Measurements from ENCODE around the gene FKBP6.
"Not testable (repeated sequence)": the region's sequence is repeated elsewhere in the genome, so short reads cannot be mapped to it uniquely, and the experiment has no call there.

Gene FKBP6

DNA sequence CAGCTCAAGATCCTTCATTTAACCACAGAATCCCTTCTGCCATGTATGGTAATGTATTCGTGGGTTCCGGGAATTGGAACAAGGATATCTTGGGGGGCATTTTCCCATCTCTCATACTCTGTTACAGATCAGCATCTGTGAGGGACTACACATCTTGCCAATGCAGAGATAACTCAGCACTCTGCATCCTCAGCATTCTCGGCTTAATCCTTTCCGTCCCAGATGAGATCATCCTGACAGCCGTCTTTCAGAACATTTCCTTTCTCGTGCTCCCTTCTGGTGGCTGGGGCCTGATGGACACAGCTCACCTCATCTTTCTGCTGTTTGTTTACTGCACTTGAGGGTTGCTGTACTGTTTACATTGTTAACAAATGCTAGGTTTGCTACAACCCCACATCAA lies 25.3 kb downstream of the FKBP6 start:
- DNase-seq (ENCODE audit: insufficient read length, low spot score): no peak
- no peak for FAIRE-seq

DNA sequence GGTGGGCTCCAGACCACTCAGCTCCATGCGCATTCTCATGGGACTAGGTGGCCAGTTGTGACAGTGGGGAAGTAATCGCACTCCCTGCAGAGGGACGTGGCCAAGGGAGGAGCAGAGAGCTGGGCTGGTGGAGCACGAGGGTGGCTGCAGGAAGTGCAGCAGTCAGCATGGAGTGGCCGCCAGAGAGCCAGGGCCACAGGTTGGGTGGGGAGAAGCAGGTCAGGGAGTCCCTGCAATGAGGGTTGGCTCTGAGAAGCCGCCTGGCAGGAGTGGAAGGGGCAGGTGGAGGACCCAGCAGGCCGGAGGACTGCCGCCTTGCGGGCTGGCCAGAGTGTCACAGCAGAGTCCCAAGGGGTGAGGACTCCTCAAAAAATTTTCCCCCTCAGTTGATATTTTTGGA lies 26.2 kb downstream of the FKBP6 start:
- DNase-seq (ENCODE audit: insufficient read length, low spot score): no peak
- FAIRE-seq: no peak

DNA sequence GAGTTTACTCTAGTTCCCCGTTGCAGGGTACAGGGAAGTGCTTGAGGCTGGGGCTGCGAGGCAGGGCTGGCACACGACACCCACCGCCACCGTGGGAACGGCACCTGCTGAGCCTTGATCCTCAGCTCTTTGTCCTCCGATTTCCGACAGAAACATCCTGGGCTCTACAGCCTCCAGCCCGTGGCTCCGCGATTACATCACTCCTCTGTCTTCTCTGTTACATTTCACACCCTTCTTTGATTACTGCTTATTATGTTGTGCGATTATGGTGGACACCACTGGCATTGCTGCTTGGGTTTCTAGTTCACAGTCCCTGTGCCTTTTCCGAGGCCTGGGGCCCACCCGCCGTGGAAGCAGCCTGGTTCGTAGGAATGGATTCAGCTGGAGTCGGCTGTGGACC lies 26.9 kb downstream of the FKBP6 start:
- FAIRE-seq (no peak), DNase-seq (ENCODE audit: insufficient read length, low spot score) (no peak)

DNA sequence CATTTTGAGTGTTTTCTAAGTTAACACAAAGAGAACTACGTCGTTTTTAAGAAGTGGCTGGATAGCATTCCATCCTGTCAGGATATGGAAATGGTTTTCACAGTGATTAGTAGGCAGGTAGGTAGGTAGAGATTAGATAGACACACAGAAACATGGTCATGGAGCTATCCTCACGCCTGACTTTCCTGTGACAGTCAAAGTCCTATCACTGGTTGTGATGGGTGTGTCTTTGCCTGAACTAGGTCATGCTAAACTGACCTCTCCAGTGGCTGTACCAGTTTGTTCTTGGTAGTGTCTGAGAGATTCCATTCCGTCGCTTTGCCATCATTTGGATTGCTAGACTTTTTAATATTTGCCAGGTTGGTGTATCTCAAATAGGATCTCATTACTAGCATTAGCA lies 28.2 kb downstream of the FKBP6 start:
- DNase-seq (ENCODE audit: insufficient read length, low spot score): no peak
- no peak for FAIRE-seq

DNA sequence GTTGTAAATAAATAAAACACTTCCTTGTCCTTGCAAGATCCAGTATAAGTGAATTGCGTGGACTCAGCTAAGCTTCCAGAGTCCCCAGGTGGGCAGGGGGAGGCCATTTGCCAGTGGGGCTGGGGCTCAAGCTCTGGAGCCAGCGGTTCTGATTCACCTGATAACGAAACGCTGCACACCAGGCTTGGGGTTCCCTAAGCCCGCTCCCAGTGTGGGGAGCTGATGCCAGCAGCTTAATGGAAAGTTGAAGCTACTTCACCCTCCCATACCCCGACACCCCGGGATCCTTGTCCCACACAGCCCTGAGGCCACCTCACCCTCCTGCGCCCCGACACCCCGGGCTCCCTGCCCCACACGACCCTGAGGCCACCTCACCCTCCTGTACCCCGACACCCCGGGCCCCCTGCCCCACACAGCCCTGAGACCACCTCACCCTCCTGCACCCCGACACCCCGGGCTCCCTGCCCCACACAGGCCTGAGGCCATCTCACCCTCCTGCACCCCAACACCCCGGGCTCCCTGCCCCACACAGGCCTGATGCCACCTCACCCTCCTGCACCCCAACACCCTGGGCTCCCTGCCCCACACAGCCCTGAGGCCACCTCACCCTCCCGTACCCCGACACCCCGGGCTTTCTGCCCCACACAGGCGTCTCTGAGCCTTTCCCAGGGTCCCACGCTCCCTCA lies 30.8 kb downstream of the FKBP6 start:
- FAIRE-seq (no peak), DNase-seq (ENCODE audit: insufficient read length, low spot score) (no peak)

DNA sequence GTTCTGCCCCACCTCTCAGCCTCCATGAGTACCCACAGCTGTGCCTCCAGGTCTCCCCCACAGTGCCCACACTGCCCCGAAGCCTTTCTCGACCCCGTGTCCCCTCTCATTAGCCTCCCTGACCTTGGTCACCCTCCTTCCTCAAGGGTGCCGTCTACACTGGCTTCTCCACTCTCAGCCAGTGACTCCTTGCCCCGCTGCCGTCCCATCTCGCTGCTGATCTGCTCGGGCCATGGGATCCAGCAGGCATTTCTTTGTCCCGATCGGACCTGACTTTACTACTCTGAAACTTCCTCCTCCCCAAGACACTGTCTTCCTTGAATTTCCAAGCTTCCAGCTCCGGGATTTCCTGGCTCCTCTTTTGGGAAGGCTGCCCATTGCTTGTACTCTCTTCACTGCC lies 31.3 kb downstream of the FKBP6 start:
- DNase-seq (ENCODE audit: insufficient read length, low spot score) (no peak), FAIRE-seq (no peak)

DNA sequence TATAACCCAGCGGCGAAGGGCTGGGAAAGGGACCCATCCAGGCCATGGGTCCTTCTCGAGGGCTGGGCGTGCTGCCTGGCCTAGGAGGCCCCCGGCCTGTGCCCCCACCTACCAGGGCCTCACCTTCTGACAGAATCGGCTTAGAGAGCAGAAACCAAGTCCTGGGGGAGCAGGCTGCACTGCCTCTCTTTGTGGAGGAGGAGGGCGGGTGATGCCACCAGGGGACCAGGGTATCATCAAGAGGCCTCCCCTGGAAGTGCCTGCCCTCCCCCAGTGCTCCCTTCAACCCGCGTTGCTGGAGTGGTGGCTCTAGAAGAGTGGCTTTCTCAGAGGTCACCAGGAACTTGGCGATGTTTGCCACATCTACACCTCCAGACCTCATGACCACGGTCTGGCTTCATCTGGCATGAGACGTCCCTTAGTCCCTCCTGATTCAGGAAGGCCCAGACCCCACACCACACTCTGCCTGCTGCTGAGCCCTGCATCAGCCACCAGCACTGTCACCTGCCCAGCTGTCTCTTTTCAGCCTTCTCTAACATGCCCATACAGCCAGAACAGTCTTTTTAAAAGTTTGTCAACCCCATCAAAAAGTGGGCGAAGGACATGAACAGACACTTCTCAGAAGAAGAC lies 31.9 kb downstream of the FKBP6 start:
- DNase-seq (ENCODE audit: insufficient read length, low spot score): no peak
- FAIRE-seq: no peak

DNA sequence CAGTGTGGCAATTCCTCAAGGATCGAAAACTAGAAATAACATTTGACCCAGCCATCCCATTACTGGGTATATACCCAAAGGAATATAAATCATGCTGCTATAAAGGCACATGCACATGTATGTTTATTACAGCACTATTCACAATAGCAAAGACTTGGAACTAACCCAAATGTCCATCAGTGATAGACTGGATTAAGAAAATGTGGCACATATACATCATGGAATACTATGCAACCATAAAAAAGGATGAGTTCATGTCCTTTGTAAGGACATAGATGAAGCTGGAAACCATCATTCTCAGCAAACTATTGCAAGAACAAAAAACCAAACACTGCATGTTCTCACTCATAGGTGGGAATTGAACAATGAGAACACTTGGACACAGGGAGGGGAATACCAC lies 32.6 kb downstream of the FKBP6 start:
- DNase-seq (ENCODE audit: insufficient read length, low spot score); FAIRE-seq: not testable (repeated sequence)

DNA sequence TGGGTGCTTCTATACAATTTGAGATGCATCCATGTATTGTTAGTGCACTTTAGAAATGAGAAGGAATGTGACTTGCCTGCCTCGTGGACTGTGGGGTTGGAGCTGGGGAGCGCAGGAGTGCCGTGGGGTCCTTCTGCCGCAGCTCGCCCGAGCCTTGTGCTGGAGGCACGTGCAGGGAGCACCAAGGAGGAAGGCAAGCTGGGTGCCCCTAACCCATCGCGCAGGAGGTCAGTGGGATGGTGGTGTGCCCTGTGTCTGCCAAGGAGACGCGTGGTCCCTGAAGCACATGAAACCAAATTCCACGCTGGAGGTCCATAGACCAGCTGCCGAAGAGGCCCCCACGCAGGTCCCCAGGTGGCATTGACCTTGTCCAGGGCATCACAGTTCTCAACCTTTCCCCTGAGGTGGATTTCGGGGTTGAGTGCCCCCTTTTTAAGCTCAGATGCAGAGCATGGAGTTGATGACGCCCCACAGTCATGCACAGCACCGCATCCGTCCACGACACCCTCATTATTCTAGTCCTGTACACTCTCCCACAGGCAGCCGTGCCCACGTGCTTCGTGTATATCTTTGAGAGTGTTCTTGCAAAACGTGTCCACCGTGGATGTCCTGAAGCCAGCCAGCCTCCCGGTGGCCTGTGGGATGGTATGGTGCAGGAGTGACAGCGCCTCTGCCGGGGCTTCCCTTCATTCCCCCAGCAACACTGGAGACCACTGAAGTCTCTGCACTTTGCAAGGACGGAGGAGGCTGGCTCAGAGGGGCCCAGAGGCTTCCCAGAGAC lies 35.5 kb downstream of the FKBP6 start:
- FAIRE-seq (no peak), DNase-seq (ENCODE audit: insufficient read length, low spot score) (no peak)

DNA sequence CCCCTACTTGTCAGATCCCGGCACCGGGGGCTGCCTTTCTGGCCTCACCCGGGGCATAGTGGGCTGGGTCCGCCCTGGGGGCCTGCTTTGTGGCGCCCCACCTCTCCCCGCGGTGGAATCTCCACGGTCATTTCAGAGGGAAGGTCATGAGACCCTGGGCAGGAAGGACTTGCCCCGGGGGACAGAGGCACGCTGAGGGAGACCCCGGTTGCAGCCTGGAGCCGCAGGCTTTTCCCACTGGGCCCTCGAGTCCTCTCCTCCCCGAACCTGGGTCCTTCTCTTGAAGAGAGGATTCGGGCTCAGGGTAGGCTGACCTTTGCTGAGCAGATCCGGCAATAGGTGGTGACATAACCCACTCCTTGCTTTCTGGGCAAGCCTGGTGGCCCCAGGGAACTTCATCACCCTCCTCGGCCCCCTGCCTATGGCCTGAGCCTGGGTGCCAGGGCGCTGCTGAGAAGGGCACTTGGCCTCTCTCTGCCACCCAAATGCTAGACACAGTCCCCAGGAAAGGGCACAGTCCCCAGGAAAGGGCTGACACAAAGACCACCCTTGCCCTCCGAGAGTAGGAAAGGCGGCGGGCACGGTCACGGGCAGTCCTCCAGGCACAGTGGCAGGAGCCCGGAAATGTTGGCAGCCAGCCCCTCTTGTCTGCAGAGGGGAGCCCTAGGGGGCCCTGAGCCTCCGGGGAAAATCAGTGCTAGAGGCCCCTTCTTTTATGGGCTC lies 36.2 kb downstream of the FKBP6 start:
- FAIRE-seq: no peak
- DNase-seq (ENCODE audit: insufficient read length, low spot score): no peak

DNA sequence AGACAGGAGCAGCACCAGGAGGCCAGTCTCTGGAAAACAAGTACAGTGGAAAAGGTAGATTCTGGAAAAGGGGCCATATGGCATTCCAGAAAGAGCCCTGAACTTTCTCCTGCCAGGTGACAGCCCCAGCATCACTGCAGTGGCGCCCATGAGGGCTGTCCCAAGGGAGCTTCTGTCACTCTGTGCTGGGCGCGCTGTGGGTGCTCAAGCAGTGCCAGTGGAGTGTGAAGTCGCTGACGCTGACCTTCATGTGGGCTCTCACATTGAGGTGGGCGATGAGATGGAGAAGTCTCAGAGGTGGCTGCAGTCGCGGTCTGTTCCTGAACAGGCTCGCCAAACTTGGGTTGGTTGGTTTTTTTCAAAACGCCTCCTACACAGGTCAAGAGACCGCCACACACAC lies 38.2 kb downstream of the FKBP6 start:
- no peak for FAIRE-seq
- DNase-seq (ENCODE audit: insufficient read length, low spot score): no peak

DNA sequence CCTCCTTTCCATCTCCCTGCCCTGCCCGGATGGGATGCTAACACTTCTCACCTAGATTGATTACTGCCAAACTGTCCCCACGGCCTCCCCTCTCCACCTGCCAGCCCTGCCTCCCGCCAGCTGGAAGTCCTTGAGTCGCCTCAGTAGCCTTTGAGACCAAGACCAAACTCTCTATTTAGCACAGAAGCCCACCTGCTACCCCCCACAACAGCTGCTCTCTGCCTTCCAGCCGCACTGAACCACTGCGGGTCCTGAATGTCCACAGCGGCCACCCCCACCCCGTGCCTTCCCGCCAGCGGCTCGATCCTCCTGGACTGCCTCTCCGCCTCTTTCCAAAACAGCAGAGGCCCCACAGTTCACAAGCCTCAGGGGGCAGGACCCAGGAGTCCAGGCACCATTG lies 39.0 kb downstream of the FKBP6 start:
- FAIRE-seq (no peak), DNase-seq (ENCODE audit: insufficient read length, low spot score) (no peak)

DNA sequence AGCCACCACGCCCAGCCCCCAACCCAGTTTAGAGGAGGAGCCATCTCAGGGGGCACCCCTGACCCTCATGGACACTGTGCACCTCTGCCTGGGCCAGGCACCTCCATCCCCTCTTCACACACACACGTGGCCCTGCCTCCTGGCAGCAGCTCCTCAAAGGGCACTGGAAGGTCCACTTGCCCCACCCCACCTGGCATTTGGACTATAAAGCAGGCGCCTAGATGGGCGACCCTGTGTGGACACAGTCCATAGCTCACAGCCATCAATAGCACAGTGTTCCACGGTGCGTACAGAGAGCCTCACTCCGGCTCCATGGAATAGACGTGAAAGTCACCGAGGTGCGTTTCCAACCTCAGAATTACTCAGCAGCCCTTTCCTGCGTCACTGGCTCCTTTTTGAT lies 41.0 kb downstream of the FKBP6 start:
- DNase-seq (ENCODE audit: insufficient read length, low spot score): no peak
- FAIRE-seq: no peak

DNA sequence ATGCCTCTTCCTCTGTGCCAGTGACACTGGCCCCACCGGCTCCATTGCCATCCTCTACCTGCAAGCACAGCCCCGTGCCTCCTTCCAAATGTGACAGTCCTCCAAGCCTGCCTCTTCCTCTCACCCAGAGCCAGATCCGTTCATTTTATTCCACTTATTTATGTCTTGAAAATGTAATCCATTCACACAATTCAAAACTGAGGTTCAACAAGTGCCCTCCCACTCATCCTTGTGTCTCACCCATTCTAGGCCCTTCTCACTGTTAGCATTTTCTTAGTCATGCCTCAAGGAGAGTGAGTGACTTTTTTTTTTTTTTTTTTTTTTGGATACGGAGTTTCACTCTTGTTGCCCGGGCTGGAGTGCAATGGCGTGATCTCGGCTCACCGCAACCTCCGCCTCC lies 41.7 kb downstream of the FKBP6 start:
- no peak for FAIRE-seq
- no peak for DNase-seq (ENCODE audit: insufficient read length, low spot score)

DNA sequence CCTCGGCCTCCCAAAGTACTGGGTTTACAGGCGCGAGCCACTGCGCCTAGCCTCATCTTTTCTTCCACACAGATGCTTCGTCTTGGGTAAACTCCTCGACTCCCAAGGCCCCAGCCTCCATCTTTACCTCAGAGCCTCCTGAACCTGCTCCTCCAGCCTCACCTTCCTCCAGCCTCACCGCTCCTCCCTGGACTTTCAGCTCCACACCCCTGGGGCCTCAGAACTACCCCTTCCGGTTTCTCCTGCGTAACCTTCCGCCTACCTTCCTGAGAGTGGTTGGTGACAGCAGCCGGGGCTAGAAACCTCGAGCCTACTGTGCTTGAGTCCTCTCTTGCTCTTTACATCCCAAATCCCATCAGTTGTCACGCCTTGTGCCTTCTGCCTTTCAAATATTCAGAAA lies 45.8 kb downstream of the FKBP6 start:
- DNase-seq (ENCODE audit: insufficient read length, low spot score): no peak

DNA sequence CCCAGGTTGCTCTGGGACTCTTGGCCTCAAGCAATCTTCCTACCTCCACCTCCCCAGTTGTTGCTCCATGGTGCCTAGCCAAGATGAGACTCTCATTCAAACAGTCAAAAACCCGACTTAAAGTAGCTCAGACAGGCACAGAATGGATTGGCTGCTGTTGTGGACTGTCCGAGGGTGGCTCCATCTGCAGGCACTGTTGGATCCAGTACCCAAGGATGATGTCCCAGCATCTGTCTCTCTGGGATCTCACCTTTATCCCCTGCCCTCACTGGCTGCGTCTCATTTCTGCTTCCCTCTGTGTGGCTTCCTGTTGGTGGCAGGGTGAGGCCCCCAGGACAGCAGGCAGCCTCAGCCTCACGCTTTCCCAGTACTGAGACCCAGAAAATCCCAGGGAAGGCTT lies 48.3 kb downstream of the FKBP6 start:
- not testable (repeated sequence) for DNase-seq (ENCODE audit: insufficient read length, low spot score); FAIRE-seq

More for the DNA sequence above, 45.8 kb downstream of the FKBP6 start:
- FAIRE-seq: no peak

DNA sequence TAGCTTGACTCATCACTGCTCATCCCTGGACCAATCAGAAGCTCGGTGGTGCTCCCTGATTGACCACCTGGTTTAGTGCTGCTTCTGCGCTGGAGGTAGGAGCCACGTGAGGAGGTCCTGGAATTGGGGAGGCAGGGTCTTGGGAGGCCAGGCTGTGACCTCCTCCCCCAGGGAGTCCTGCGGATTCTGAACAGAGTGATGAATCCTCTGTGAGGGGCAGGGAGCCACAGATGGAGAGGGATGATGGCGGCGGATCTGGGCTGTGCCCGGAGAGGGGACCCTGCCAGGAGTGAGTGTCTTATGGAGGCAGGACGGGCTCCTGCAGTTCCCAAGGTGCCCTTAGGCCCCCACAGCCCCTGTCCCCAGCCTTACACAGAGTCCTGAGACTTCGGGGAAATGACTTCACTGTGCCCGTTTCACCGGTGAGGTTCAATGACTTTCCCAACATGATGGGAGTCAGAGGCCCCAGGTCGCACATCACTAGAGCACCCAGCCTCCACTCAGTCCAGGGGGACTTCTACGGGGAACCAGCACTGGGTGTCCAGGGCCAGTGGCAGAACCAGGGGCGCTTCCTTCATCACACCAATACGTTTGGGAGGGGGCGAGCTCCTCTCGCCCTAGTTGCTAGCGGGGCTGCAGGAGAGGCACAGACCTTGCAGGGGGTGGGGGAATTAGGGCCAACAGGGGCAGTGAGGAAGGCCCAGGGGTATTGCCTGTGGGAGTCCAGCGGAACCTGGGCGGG lies 48.9 kb downstream of the FKBP6 start:
- no peak for DNase-seq (ENCODE audit: insufficient read length, low spot score)
- FAIRE-seq: no peak

DNA sequence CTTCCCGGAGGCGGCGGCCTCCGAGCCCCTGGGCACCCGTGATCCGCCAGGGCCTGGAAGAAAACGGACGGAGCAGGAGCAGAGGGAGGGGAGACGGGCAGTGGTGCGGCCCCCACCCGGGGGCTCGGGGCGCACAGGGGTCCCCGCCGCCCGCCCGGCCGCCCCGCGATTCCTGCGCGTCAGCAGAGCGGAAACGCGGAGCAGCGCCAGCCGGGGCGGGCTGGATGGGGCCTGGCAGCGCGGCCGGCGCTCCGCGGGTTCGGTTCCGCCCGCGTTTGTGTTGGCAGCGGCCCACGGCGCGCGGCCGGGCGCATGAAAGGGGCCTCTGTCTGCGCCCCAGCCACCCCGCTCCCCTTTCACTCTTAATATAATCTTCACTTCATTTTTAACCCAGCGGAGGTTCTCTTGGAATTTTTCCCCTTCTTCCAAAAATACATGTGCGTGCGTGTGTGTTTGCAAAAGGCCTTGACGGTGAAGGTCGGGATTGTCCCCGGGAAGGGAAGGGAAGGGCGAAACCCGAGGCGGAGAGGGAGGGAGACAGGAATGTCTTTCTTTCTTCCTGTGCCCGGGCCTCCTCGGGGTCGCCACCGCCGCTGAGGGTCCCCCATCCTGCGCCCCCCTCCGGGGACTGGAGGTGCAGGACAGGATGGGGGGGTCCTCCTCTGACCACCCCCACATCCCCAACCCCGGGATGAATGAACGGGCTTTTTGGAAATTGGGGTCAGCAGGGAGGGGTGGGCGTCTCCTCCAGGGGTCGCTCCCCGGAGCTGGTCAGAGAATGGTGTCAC lies 49.6 kb downstream of the FKBP6 start:
- FAIRE-seq; DNase-seq (ENCODE audit: insufficient read length, low spot score): not testable (repeated sequence)

DNA sequence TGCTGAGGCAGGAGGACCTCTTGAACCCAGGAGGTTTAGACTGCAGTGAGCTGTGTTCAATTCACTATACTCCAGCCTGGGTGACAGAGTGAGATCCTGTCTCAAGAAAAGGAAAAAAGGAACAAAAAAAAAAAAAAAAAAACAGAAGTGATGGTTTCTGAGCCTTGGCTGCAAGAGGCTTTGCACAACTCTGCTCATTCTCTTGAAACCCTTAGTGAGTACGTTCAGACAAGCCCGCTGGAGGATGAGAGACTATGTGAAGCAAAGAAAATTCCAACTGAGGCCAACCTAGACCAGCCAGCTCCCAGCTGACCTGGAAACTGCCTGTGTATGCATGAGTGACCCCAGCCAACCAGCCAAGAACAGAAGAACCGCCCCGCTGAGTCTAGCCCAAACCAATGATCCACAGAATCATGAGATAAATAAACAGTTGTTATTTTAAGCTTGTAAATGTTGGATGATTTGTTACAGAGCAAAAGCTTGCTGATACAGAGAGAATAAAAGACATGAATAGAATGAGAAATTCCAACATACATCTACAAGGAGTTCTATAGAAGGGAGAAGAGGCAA lies 55.1 kb downstream of the FKBP6 start:
- FAIRE-seq (no peak), DNase-seq (ENCODE audit: insufficient read length, low spot score) (no peak)
